GM21528 (cell line): ENCODE measurements around the gene CCL3.
"Not testable (repeated sequence)": the region's sequence is repeated elsewhere in the genome, so short reads cannot be mapped to it uniquely, and the experiment has no call there.

ENCODE experiments used
- ATAC-seq: cut with Tn5 transposase; IDR thresholded peaks from one replicate; pipeline ENCODE4 v1.9.1; 2021; ENCODE audit warnings: mild to moderate bottlenecking, moderate library complexity; ENCODE audit not compliant: unreplicated experiment, low FRiP score

CCL3 gene

GRCh38 chr17:36089888-36090836, at the start of gene CCL3:
Gene CCL3, minus strand, starts transcription at chr17:36090143. Its CDS starts 85 bp downstream, at chr17:36090058.
- peak; percentile 79 for ATAC-seq

- no peak for ATAC-seq
These were observed 46.5 kb upstream of the CCL3 start for GRCh38 chr17:36136439-36136838.

GRCh38 chr17:36136036-36136435, 46.1 kb upstream of the CCL3 start:
- no peak for ATAC-seq

GRCh38 chr17:36135465-36135864, 45.5 kb upstream of the CCL3 start:
- ATAC-seq = no peak

GRCh38 chr17:36133602-36134236, 43.8 kb upstream of the CCL3 start:
- ATAC-seq = no peak

GRCh38 chr17:36132421-36132831, 42.5 kb upstream of the CCL3 start:
- ATAC-seq = no peak

- no peak for ATAC-seq
These were observed 42.0 kb upstream of the CCL3 start for GRCh38 chr17:36131931-36132330.

- no peak for ATAC-seq
These were observed 41.5 kb upstream of the CCL3 start for GRCh38 chr17:36131421-36131820.

GRCh38 chr17:36130346-36130745, 40.4 kb upstream of the CCL3 start:
- ATAC-seq = no peak

GRCh38 chr17:36129616-36130015, 39.7 kb upstream of the CCL3 start:
- no peak for ATAC-seq

GRCh38 chr17:36128411-36128978, 38.6 kb upstream of the CCL3 start:
- ATAC-seq = no peak

- ATAC-seq = no peak
These were observed 38.0 kb upstream of the CCL3 start for GRCh38 chr17:36127911-36128310.

GRCh38 chr17:36127199-36127893, 37.4 kb upstream of the CCL3 start:
- no peak for ATAC-seq

- ATAC-seq = no peak
These were observed 35.2 kb upstream of the CCL3 start for GRCh38 chr17:36124879-36125824.

GRCh38 chr17:36123431-36123830, 33.5 kb upstream of the CCL3 start:
- ATAC-seq = no peak

GRCh38 chr17:36121099-36121498, 31.2 kb upstream of the CCL3 start:
- not testable (repeated sequence) for ATAC-seq

GRCh38 chr17:36120221-36120620, 30.3 kb upstream of the CCL3 start:
- ATAC-seq = no peak

GRCh38 chr17:36118477-36119353, 28.8 kb upstream of the CCL3 start:
- no peak for ATAC-seq
